Upper lobe of right lung (tissue), 1 donor: ENCODE results near the gene RBMS3. TPM values are rescaled to one million over a fixed set of nuclear protein-coding genes. Genes with fewer than 3 reads are reported as not detected.
"Not testable (repeated sequence)": the region's sequence is repeated elsewhere in the genome, so short reads cannot be mapped to it uniquely, and the experiment has no call there.

Source experiments
- ATAC-seq: fragments of 200-7000 bp; cut with Tn5 transposase; one replicate; pipeline ENCODE4 v1.9.1; 2020; ENCODE audit warnings: mild to moderate bottlenecking, moderate library complexity
- DNase-seq: peaks from one replicate; pipeline ENCODE4 v3.0.0-alpha.2; 2020
- H3K27ac ChIP-seq: fragments of 200-600 bp; one replicate; pipeline ENCODE4 v1.8.0; 2022
- H3K27me3 ChIP-seq: fragments of 200-600 bp; one replicate; pipeline ENCODE4 v1.8.0; 2022; ENCODE audit warnings: mild to moderate bottlenecking
- H3K36me3 ChIP-seq: fragments of 200-600 bp; one replicate; pipeline ENCODE4 v1.8.0; 2022
- H3K4me1 ChIP-seq: fragments of 200-600 bp; one replicate; pipeline ENCODE4 v1.8.0; 2022
- H3K4me3 ChIP-seq: fragments of 200-600 bp; one replicate; pipeline ENCODE4 v1.8.0; 2022; ENCODE audit warnings: mild to moderate bottlenecking
- H3K9me3 ChIP-seq: fragments of 200-600 bp; one replicate; pipeline ENCODE4 v1.8.0; 2022
- intact Hi-C: fragments of 100-400 bp; cut with DNase I; formaldehyde crosslinking; loops from one replicate; pipeline ENCODE4 v1.11.0; 2022
- total RNA-seq: library from RNA; stranded (reverse); fragmentation: NEBNext Ultra II Directional; extraction: Animal tissue kit (Norgen Biotek cat#: 25700); gene quantifications from one replicate; pipeline ENCODE4 v1.2.1, GENCODE V29; 2021
- TF ChIP-seq, protein P1 (sequence below): fragments of 200-600 bp; IDR thresholded peaks from one replicate; pipeline ENCODE4 v1.8.0; 2022; ENCODE audit warnings: antibody characterized with exemption
- donor health status: DM: no; HTN: yes; CAD: no; lungs with severe emphysema.

Gene RBMS3
- total RNA-seq, 1 donor from 2014 or later = 85.9 TPM

DNA sequence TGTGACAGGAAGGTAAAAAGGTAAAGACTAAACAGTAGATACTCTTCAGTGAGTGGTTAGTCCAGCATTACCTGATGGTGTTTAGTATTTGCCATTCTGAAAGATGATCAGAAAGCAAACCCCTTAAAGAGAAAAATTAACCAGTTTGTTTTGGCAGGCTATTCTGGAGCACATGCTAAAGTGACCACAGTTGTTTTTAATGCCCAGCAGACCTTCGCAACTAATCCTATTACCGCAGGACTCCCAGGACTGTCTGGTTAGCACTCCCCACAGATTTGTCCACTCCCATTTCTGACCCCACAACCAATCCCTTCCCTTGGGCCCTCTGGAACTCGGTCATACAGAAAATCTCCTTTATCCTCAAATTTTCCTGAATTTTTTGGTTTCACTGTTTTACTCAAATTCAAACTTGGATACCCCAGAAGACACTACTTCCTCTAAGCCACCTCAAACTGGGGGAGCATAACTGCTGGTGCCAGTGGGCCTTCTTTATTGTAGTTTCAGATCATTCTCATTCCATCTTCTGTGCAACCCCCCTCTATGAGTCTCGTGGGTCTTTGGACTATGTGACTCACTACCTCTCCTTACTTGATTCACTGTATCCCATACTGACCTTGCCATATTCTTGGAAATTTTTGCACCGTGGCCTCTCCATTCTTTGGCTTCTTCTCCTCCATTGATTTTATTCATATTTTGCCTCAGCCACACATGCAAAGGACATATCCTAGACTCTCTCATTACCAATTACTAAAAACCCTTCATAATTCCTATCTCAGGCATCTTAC is 104.4 kb downstream of the RBMS3 start:
- Histone ChIP-seq H3K4me3 (no peak overlapping the region), H3K4me1 (no peaks in the 10 kb centered on the region), H3K27ac (no peak overlapping the region), H3K36me3 (no peaks in the 10 kb centered on the region), H3K27me3 (no peaks in the 10 kb centered on the region), H3K9me3 (no peaks in the 10 kb centered on the region)
- intact Hi-C loops = no loop called here
- TF ChIP-seq, protein P1, sequence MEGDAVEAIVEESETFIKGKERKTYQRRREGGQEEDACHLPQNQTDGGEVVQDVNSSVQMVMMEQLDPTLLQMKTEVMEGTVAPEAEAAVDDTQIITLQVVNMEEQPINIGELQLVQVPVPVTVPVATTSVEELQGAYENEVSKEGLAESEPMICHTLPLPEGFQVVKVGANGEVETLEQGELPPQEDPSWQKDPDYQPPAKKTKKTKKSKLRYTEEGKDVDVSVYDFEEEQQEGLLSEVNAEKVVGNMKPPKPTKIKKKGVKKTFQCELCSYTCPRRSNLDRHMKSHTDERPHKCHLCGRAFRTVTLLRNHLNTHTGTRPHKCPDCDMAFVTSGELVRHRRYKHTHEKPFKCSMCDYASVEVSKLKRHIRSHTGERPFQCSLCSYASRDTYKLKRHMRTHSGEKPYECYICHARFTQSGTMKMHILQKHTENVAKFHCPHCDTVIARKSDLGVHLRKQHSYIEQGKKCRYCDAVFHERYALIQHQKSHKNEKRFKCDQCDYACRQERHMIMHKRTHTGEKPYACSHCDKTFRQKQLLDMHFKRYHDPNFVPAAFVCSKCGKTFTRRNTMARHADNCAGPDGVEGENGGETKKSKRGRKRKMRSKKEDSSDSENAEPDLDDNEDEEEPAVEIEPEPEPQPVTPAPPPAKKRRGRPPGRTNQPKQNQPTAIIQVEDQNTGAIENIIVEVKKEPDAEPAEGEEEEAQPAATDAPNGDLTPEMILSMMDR = no peak
- DNase-seq = no peak
- no peak for ATAC-seq

DNA sequence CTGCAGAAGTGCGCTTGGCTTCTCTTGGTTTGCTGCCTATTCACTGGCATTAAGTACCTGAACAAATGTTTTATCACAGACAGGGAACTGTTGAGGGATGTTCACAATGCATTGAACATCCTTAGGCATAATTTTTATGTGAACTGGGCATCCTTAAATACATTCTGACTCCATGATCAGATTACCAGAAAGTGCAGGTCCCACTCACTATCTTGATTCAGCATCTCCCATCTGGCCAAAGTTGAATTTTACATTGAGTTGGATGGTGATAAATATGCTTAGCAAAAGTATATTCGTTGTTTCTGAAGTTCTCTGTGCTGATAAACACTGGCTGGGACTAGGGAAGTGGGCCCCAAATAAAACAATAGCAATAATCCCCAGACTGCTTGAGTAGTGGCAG is 108.5 kb downstream of the RBMS3 start:
- H3K9me3 ChIP-seq = no peaks in the 10 kb centered on the region
- intact Hi-C loops = no loop called here
- no peak overlapping the region for H3K27ac ChIP-seq
- TF ChIP-seq, protein P1 = no peak
- H3K27me3 ChIP-seq = no peaks in the 10 kb centered on the region
- no peak overlapping the region for H3K4me3 ChIP-seq
- H3K36me3 ChIP-seq = no peaks in the 10 kb centered on the region
- DNase-seq (no peak), ATAC-seq (no peak)
- H3K4me1 ChIP-seq = no peaks in the 10 kb centered on the region

DNA sequence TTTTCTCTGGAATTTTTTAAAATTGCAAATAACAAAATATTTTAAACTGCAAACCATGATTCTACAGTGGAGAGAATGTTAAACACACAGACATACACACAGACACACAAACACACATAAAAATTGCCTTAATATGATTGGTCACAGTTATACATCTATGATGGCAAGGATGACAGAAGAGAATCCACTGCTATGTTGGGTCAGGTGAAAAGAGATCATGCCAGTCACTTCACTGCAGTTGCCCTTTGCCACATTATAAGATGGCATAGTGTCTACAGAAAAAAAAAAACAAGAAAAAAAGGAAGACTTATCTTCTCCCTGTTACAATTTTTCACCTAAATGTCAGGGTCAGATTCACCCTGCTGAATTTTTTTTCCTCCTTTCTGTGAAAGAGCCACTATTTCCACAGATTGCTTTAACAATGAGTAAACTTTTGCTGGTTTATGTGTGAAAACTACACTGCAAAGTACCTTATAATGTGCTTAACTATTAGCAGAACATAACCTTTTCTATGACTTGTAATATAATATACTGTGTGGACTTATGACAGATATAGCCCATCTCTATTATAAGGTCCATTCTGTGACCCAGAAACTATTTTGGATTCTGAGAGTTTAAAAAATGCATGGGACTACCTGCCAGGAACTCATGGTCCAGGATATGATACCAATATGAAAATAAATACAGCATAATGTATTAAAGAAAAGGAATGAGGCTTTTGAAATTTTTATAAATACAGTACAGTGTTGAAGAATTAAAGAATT is 111.9 kb downstream of the RBMS3 start:
- Histone ChIP-seq H3K36me3 (no peaks in the 10 kb centered on the region), H3K4me1 (no peaks in the 10 kb centered on the region), H3K27ac (no peak overlapping the region), H3K27me3 (no peaks in the 10 kb centered on the region), H3K4me3 (no peak overlapping the region), H3K9me3 (no peaks in the 10 kb centered on the region)
- intact Hi-C loops = no loop called here
- ATAC-seq (no peak), DNase-seq (no peak)
- TF ChIP-seq, protein P1 = no peak

DNA sequence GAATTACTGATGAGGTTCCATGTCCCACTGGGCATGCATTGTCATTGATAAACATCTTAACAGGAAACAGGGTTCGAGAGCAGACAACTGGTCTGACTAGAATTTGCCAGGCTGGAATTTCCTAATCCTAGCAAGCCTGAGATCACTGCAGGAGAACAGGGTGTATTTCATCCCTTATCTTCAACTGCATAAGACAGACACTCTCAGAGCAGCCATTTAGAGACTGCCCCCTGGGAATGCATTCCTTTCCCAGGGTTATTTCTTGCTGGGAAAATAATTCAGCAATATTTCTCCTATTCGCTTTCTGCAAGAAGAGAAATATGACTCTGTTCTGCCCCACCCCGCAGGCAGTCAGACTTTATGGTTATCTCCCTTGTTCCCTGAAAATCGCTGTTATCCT is 113.1 kb downstream of the RBMS3 start:
- H3K4me3 ChIP-seq, ATAC-seq: not testable (repeated sequence)

DNA sequence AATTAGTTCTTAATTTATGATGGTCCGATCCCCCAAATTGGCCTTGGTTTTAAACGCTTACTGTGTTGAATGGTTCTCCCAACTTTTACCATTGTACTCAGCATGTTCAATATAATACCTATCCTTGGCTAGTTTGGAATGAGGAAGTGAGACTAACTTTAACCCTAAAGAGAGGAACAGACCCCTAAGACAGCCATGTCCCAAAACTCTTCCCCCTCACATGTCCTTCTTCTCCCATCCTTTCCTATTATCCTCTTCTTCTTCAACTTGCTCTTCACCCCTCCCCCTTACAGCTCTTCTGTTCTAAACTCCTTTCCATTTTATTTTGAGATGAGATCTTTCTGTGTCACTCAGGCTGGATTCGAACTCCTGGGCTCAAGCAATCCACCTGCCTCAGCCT is 116.5 kb downstream of the RBMS3 start:
- ATAC-seq (no peak), DNase-seq (no peak)
- no peak overlapping the region for H3K4me3 ChIP-seq
- H3K36me3 ChIP-seq = no peaks in the 10 kb centered on the region
- intact Hi-C loops = no loop called here
- no peaks in the 10 kb centered on the region for H3K4me1 ChIP-seq
- no peak overlapping the region for H3K27ac ChIP-seq
- H3K27me3 ChIP-seq = no peaks in the 10 kb centered on the region
- TF ChIP-seq, protein P1 = no peak
- no peaks in the 10 kb centered on the region for H3K9me3 ChIP-seq

More for the DNA sequence above, 113.1 kb downstream of the RBMS3 start:
- H3K4me1 ChIP-seq, intact Hi-C loops, H3K27me3 ChIP-seq, H3K9me3 ChIP-seq, H3K36me3 ChIP-seq, H3K27ac ChIP-seq, DNase-seq: not testable (repeated sequence)

DNA sequence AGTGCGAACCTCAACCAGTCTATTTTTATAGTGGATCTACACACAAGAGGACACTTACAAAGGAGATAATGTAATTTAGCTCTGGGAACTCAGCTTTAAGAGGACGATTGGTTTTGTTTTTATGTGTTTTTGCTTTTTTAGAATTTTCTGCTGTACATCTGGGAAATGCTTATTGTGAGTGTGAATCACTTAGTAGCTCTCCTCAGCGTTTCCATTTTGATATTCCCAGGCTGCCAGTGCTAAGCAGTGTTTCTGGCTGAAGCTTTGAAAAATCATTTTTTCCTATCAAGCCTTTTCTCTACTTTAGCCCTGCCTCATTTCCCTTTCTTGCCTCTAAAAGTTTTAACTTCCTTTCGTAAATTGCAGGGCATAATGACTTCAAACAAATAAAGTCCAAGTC is 117.9 kb downstream of the RBMS3 start:
- intact Hi-C loops = no loop called here
- Histone ChIP-seq H3K36me3 (no peaks in the 10 kb centered on the region), H3K27me3 (no peaks in the 10 kb centered on the region), H3K9me3 (no peaks in the 10 kb centered on the region), H3K4me1 (no peaks in the 10 kb centered on the region), H3K4me3 (no peak overlapping the region), H3K27ac (no peak overlapping the region)
- ATAC-seq = no peak
- no peak for DNase-seq
- TF ChIP-seq, protein P1 = no peak
